ENCODE results near the gene IRF6.

- TF ChIP-seq CTCF (IDR thresholded peaks at IDR 0.05) (no peak), POLR2A (IDR thresholded peaks at IDR 0.05) (no peak)
These were observed 44.8 kb downstream of the IRF6 start for GRCh38 chr1:209761011-209761635.
